GM19351 (cell line): ENCODE measurements around the gene APOLD1.
"Not testable (repeated sequence)": the region's sequence is repeated elsewhere in the genome, so short reads cannot be mapped to it uniquely, and the experiment has no call there.

Source experiments
- ATAC-seq: cut with Tn5 transposase; IDR thresholded peaks from one replicate; pipeline ENCODE4 v1.9.1; 2021; ENCODE audit warnings: mild to moderate bottlenecking, moderate library complexity; ENCODE audit not compliant: unreplicated experiment

The APOLD1 gene

DNA sequence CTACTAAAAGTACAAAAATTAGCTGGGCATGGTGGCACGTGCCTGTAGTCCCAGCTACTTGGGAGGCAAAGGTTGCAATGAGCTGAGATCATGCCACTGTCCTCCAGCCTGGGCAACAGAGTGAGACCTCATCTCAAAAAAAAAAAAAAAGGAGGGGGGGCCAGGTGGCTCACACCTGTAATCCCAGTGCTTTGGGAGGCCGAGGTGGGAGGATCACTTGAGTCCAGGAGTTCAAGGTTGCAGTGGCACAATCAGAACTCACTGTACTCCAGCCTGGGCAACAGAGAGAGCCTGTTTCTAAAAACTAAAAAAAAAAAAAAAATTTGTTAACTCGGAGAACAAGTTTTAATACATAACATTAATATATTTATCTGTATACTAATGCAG lies 22.1 kb downstream of the APOLD1 start:
- not testable (repeated sequence) for ATAC-seq

DNA sequence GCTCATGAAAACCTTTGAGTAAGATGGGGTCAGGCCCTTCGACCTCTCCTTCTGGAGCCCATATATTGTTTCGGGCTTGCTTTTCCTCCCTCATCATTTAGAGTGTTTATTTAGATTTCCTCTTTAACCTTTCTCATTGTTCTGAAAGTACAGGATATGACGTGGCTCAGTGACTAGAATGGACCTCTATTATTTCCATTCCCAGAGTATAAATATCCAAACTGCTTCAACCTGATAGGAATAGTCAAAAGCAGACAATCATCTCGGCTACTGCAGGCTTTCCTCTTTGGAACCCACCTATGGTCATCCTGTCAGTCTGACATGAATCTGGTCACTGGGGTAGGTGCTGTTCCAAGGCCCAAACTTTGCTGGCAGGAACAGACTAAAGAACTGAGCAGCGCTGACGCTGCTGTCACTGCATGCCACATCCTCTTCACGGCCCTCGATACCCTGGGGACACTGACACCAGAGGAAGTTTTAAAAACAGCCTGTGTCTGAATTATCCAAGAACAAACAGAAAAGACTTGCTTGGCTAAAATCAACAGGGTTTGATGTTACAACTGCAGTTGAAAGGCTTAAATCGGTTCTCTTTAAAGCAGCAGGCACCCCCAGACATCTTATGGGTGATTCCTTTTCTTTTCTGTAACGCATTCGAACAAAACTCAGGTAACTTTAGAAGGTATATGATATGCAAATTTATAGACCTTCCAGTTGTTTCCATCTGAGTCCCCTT lies 22.7 kb downstream of the APOLD1 start:
- ATAC-seq: peak; percentile 58

DNA sequence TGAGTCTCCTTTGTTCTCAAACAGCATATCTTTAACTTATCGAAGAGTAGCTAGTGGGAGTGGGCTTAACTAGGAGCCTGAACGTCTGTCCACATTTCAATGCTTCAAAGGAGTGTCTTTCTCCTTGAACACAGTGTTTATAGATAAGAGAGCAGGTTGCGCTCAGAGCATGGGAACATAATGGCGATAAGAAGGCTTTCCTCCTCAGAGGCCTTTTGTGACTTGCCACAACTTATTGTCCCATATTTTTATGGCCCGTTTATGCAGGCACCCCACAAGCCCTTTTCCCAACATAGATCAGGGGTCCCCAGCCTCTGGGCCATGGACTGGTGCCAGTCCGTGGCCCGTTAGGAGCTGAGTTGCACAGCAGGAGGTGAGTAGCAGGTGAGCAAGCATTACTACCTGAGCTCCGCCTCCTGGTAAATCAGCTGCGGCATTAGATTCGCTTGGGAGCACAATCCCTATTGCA lies 25.1 kb downstream of the APOLD1 start:
- no peak for ATAC-seq

- ATAC-seq: no peak
These were observed 25.9 kb downstream of the APOLD1 start for GRCh38 chr12:12811343-12811742.

DNA sequence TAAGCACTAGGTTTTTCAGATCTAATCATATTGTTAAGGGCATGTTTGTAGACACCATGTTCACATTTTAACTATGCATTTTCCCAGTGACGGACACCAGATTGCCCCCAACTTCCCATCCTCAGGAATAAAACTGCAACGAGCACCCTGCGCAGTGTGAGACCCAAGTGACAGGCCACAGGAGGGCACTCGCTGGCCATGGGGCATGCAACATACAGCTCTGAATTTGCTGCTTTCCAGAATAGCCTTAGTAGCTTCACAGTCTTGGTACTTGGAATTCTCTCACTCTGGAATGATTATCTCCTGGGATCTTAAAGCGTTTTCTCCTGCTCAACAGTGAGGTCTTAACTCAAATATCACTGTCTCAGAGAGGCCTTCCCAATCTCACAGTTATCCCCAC lies 26.7 kb downstream of the APOLD1 start:
- no peak for ATAC-seq

DNA sequence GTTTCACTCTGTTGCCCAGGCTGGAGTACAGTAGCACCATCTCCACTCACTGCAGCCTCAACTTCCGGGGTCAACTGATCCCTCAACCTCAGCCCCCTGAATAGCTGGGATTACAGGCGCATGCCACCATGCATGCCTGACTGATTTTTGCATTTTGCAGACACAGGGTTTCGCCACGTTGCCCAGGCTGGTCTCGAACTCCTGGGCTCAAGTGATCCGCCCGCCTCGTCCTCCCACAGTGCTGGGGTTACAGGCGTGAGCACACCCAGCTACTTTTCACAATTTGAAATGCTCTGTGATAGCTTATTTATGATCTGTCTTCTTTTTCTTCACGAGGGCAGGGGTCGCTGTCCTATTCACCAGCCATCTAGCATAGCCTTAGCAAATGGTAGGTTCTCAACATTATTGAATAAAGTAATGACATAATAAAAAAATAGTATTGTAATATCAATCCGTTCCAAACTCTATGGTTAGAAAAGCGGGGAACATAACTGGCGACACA lies 27.2 kb downstream of the APOLD1 start:
- ATAC-seq: no peak

DNA sequence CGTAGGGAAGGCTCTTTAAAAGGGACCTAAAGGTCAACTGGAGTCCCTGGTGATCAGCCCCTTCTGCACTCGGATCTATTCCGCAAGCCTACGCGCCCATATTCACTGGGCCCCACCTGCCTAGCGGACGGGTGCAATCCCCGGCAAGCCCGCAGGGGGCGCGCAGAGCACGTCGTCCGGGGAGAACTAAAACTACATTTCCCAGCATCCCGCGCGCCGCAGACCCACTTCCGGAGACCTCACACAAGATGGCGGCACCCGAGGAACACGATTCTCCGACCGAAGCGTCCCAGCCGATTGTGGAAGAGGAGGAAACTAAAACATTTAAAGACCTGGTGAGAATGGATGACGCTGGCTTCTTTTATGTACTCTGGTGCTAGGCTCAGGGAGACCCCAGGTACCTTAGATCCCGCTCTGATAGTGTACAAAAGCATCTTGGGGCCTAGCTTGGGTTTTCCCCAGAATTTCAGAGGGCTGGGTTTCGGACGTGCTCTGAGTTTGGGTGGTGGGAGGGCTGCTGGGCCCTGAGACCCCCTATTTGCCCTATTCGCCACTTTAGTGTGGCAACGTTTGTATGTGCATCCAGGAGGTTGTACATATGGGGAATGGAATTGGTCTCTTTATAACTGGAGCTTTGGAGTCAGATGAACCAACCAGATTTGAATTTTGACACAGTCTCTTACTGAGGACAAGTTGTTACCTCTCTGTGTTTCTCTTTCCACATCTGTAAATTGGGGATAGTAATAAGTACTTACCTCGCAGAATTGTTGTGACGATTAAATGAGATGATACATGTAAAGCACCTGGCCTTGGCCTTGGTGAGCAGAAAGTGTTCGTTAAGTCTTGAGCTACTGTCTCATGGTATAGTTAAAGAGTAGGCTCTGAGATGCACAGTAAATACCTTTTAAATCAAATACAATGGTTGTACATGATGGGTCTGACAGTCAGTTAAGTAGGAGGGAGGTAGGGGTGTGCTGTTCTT lies 28.0 kb downstream of the APOLD1 start, which contains the start of gene DDX47:
TSS of gene DDX47 (plus strand) at position 227 of the 982 bp plus-strand sequence. CDS start at position 249, 22 bp downstream.
- peak; percentile 84 for ATAC-seq

- ATAC-seq: no peak
These were observed 32.2 kb downstream of the APOLD1 start for GRCh38 chr12:12817616-12818015.

DNA sequence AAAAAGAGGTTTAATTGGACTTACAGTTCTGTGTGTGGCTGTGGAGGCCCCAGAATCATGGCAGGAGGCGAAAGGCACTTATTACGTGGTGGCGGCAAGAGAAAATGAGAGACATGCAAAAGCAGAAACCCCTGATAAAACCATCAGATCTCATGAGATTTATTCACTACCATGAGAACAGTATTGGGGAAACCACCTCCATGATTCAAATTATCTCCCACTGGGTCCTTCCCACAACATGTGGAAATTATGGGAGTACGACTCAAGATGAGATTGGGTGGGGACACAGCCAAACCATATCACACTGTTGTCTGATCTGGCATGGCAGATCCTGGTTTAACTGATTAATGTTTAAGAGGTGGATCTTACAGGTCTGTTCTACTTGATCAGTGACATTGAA lies 33.2 kb downstream of the APOLD1 start:
- ATAC-seq: no peak

- no peak for ATAC-seq
These were observed 33.8 kb downstream of the APOLD1 start for GRCh38 chr12:12819221-12819620.

GRCh38 chr12:12819752-12820311 lies 34.4 kb downstream of the APOLD1 start:
- ATAC-seq: no peak

- not testable (repeated sequence) for ATAC-seq
These were observed 34.9 kb downstream of the APOLD1 start for GRCh38 chr12:12820376-12820775.

- peak; percentile 84 for ATAC-seq
These were observed 36.5 kb downstream of the APOLD1 start for GRCh38 chr12:12821975-12822374.

DNA sequence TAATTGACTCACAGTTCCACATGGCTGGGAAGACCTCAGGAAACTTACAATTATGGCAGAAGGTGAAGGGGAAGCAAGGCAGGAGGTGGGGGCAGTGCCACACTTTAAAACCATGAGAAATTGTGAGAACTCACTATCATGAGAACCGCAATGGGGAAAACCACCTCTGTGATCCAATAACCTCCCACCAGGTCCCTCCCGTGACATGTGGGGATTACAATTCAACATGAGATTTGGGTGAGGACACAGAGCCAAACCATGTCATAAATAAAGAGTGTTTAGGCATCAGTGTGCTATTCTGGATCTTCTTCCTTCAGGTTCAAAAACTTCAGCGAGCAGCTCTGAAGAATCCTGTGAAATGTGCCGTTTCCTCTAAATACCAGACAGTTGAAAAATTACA lies 37.4 kb downstream of the APOLD1 start:
- no peak for ATAC-seq

- no peak for ATAC-seq
These were observed 37.8 kb downstream of the APOLD1 start for GRCh38 chr12:12823300-12823699.

DNA sequence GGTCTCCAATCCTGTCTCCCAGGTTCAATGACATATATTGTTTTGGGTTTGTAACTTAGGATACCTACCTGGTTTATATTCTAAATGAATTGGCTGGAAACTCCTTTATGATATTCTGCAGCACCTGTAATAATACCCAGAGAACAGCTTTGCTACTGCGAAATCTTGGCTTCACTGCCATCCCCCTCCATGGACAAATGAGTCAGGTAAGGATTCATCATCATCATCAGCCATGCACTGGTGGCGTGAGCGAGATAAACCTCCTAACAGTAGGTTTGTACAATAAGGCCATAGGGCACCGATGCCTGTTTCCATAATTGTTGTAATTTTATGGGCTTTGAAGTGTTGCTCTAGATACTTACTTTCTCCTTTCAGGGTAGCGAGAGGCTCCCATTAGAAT lies 38.4 kb downstream of the APOLD1 start:
- ATAC-seq: no peak

- no peak for ATAC-seq
These were observed 50.1 kb downstream of the APOLD1 start for GRCh38 chr12:12835378-12836146.

DNA sequence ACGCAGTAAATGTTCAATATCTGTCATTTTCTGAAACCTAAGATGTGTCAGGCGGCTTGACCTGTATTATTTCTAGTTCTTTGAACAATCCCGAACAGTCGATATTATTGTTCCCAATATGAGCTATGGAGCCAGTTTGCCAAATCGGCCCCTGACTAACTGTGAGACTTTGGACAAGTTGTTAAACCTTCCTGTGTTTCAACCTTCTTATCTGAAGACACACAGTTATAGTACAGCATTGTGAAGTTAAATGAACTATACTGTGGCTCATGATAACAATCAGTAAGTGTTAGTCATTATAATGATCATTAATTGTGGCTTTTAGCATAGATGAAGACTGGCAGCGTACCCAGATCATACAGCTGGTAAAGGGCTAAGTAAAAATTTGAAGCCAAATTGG lies 51.1 kb downstream of the APOLD1 start:
- ATAC-seq: no peak

GRCh38 chr12:12837025-12837812 lies 51.8 kb downstream of the APOLD1 start:
- ATAC-seq: peak; percentile 89

GRCh38 chr12:12837813-12838153 lies 52.3 kb downstream of the APOLD1 start:
- ATAC-seq: no peak
